Measurements from ENCODE around the gene IDUA. TPM values are rescaled to one million over a fixed set of nuclear protein-coding genes. Genes with fewer than 3 reads are reported as not detected.
"Not testable (repeated sequence)": the region's sequence is repeated elsewhere in the genome, so short reads cannot be mapped to it uniquely, and the experiment has no call there.

Gene IDUA
- 7.1 and 18.1 TPM in 2 replicates for total RNA-seq

DNA sequence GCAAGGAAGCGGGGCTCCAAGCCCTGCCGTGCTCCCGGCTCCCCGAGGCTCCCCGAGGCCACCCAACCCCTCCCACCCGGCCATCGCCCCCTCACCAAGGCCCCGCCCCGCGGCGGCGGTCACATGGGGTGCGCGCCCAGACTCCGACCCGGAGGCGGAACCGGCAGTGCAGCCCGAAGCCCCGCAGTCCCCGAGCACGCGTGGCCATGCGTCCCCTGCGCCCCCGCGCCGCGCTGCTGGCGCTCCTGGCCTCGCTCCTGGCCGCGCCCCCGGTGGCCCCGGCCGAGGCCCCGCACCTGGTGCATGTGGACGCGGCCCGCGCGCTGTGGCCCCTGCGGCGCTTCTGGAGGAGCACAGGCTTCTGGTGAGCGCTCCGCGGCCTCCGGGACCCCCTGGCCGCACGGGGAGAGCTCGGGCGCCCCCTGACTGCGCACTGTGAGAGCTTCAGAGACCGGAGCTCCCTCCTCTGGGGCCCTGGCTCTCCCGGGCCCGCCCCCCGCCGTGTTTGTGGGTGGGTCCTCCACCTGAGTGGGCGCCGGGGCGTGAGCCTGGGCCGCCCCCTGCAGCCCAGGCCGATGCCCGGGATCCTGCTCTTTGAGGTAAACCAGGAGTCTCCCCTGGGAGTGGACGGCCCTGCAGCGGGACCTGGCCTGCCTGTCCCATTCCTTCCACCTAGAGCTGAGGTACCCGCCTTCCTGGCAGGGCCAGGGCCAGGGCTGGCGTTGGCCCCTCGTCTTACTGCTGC lies at the start of gene IDUA:
TSS of gene IDUA (plus strand) at position 166 of the 745 bp plus-strand sequence. CDS start at position 207, 41 bp downstream.
- DNase-seq (ENCODE audit: low read depth): no peak

DNA sequence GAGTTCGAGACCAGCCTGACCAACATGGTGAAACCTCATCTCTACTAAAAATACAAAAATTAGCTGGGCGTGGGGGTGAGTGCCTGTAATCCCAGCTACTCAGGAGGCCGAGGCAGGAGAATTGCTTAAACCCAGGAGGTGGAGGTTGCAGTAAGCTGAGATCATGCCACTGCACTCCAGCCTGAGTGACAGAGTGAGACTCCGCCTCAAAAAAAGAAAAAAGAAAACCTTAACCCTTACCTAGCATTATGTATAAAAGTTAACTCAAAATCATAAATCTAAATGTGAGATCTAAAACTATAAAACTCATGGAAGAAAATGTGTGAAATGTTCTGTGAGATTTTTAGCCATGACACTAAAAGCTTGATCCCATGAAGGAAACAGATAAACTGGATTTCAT lies 47.3 kb upstream of the IDUA start:
- not testable (repeated sequence) for H3K36me3 ChIP-seq (ENCODE audit: control insufficient read depth, insufficient read depth, low read length); H3K27me3 ChIP-seq (ENCODE audit: control insufficient read depth, insufficient read depth, low read length); DNase-seq (ENCODE audit: low read depth); H3K4me3 ChIP-seq (ENCODE audit: low read depth, low read length)

More for the DNA sequence above, at the start of gene IDUA:
- peak; percentile 68 for TF ChIP-seq CTCF (IDR thresholded peaks at IDR 0.05; ENCODE audit: insufficient read depth, low read length, poor library complexity, severe bottlenecking)
- no peaks in the 10 kb centered on the region for H3K27me3 ChIP-seq (ENCODE audit: control insufficient read depth, insufficient read depth, low read length)
- no peaks in the 10 kb centered on the region for H3K36me3 ChIP-seq (ENCODE audit: control insufficient read depth, insufficient read depth, low read length)
- H3K4me3 ChIP-seq (ENCODE audit: low read depth, low read length): peak within 1 kb of the TSS; percentile 45

- peaks cover 26% of the 10 kb centered on the region for H3K27me3 ChIP-seq (ENCODE audit: control insufficient read depth, insufficient read depth, low read length)
- H3K36me3 ChIP-seq (ENCODE audit: control insufficient read depth, insufficient read depth, low read length): no peaks in the 10 kb centered on the region
- no peak for TF ChIP-seq CTCF (IDR thresholded peaks at IDR 0.05; ENCODE audit: insufficient read depth, low read length, poor library complexity, severe bottlenecking)
- no peak for DNase-seq (ENCODE audit: low read depth)
- H3K4me3 ChIP-seq (ENCODE audit: low read depth, low read length): no peak overlapping the region
Observed at GRCh38 chr4:945274-946102, 41.4 kb upstream of the IDUA start.

DNA sequence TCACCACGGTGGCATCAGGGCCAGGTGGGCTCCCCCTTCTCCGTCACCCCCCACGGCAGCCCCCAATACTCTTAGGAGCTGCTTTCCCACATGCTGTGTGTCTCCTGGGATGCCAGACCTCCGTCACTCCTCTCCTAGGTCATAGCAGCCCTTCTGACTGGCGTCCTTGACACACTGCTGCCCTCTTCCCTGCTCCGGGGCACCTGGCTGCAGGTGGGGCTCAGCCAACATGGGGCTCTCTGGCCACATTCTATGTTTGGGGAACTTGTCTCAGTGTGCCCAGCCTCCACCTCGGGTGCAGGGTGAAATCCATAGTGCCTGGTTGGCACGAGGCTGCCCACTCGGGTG lies 40.8 kb upstream of the IDUA start:
- Histone ChIP-seq H3K36me3 (ENCODE audit: control insufficient read depth, insufficient read depth, low read length) (no peaks in the 10 kb centered on the region), H3K4me3 (ENCODE audit: low read depth, low read length) (no peak overlapping the region), H3K27me3 (ENCODE audit: control insufficient read depth, insufficient read depth, low read length) (peaks cover 26% of the 10 kb centered on the region)
- DNase-seq (ENCODE audit: low read depth): no peak
- TF ChIP-seq CTCF (IDR thresholded peaks at IDR 0.05; ENCODE audit: insufficient read depth, low read length, poor library complexity, severe bottlenecking): no peak

- no peak for DNase-seq (ENCODE audit: low read depth)
- no peaks in the 10 kb centered on the region for H3K36me3 ChIP-seq (ENCODE audit: control insufficient read depth, insufficient read depth, low read length)
- peaks cover 26% of the 10 kb centered on the region for H3K27me3 ChIP-seq (ENCODE audit: control insufficient read depth, insufficient read depth, low read length)
- TF ChIP-seq CTCF (IDR thresholded peaks at IDR 0.05; ENCODE audit: insufficient read depth, low read length, poor library complexity, severe bottlenecking): no peak
- no peak overlapping the region for H3K4me3 ChIP-seq (ENCODE audit: low read depth, low read length)
Observed at GRCh38 chr4:946517-947471, 40.0 kb upstream of the IDUA start.

Data from kidney epithelial cell (primary cell).